Vagina (tissue), 2 donors: ENCODE data around the gene MMP3. TPM values are rescaled to one million over a fixed set of nuclear protein-coding genes. Genes with fewer than 3 reads are reported as not detected.

Source experiments
- DNase-seq, 2 donors: peaks; one replicate each; pipeline ENCODE4 v3.0.0-alpha.2; 2017; ENCODE audit errors: extremely low spot score in 2 of 2
- H3K27ac ChIP-seq: fragments of 200-600 bp; sonication (generic); one replicate; pipeline ENCODE4 v1.5.1; 2019
- H3K27me3 ChIP-seq: fragments of 200-600 bp; sonication (generic); one replicate; pipeline ENCODE4 v1.5.1; 2019
- H3K36me3 ChIP-seq, 2 donors: fragments of 200-600 bp; sonication (generic); one replicate each; pipeline ENCODE4 v1.5.1; 2017 to 2019
- H3K4me1 ChIP-seq: fragments of 200-600 bp; sonication (generic); one replicate; pipeline ENCODE4 v1.5.1; 2019
- H3K4me3 ChIP-seq, 2 donors: fragments of 200-600 bp; sonication (generic); 1 replicate in 1 of 2; 2 replicates in 1 of 2; pipeline ENCODE4 v1.5.1; 2016 to 2019
- H3K9me3 ChIP-seq: fragments of 200-600 bp; sonication (generic); one replicate; pipeline ENCODE4 v1.5.1; 2019
- CTCF ChIP-seq, 3 experiments: fragments of 450-650 bp in 2 of 3; fragments of 200-600 bp in 1 of 3; sonication (generic) in 1 of 3; IDR thresholded peaks; one replicate each; pipeline ENCODE4 v1.5.1; 2017 to 2019; ENCODE audit warnings: antibody characterized with exemption in 3 of 3, mild to moderate bottlenecking in 2 of 3, moderate library complexity in 2 of 3
- POLR2A ChIP-seq, 2 donors: fragments of 450-650 bp; IDR thresholded peaks; one replicate each; pipeline ENCODE4 v1.6.1; 2017; ENCODE audit warnings: antibody characterized with exemption in 2 of 2, mild to moderate bottlenecking in 2 of 2, moderate library complexity in 2 of 2
- POLR2AphosphoS5 ChIP-seq, 2 donors: sonication (generic); formaldehyde crosslinking; IDR thresholded peaks; one replicate each; pipeline ENCODE4 v1.9.0; 2017; ENCODE audit warnings: antibody characterized with exemption in 2 of 2, mild to moderate bottlenecking in 2 of 2, low read depth in 1 of 2; ENCODE audit not compliant: insufficient read depth in 1 of 2
- intact Hi-C: fragments of 100-400 bp; cut with DNase I; formaldehyde crosslinking; loops from one replicate; pipeline ENCODE4 v1.15.1; 2023
- total RNA-seq: library from RNA; depleted of rRNA; stranded (reverse); fragments of >200 nt; gene quantifications from one replicate; pipeline ENCODE4 v1.2.3, GENCODE V29; 2016

Gene MMP3
- total RNA-seq, 1 donor from 2014 or later, result not detected

DNA sequence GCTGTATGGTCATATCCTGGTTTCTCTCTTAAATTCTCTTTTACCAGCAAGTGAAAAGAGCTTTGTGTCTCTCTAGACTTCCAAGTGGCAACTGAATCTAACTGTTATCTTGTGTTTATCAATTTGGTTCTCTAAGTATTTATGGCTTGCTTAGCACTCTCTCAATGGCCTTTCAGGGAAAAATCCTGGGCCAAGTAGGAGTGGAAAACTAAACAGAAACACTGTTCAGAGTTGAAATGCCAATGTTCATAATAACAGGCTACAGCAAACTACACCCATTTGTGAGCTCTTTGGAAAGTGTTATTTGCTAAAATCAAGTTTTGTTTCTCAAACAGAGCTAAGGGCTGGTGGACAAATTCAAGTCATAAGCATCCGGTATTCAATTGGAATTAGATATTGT is 21.3 kb upstream of the MMP3 start:
- intact Hi-C loops, result no loop called here
- TF ChIP-seq POLR2AphosphoS5 (IDR thresholded peaks at IDR 0.05; ENCODE audit: insufficient read depth in 1 of 2, low read depth in 1 of 2) (no peak), POLR2A (IDR thresholded peaks at IDR 0.05) (no peak), CTCF (IDR thresholded peaks at IDR 0.05) (no peak)
- H3K27ac ChIP-seq, result no peak overlapping the region

GRCh38 chr11:102853956-102854355 is 10.5 kb upstream of the MMP3 start:
- Histone ChIP-seq H3K4me3 (no peak overlapping the region), H3K27ac (no peak overlapping the region), H3K4me1 (no peaks in the 10 kb centered on the region), H3K36me3 (no peaks in the 10 kb centered on the region), H3K27me3 (no peaks in the 10 kb centered on the region), H3K9me3 (no peaks in the 10 kb centered on the region)
- no peak for DNase-seq
- intact Hi-C loops, result no loop called here
- no peak for TF ChIP-seq POLR2A (IDR thresholded peaks at IDR 0.05)
- TF ChIP-seq POLR2AphosphoS5 (IDR thresholded peaks at IDR 0.05; ENCODE audit: insufficient read depth in 1 of 2, low read depth in 1 of 2), result no peak
- no peak for TF ChIP-seq CTCF (IDR thresholded peaks at IDR 0.05)

More for the DNA sequence above, 21.3 kb upstream of the MMP3 start:
- Histone ChIP-seq H3K27me3 (no peaks in the 10 kb centered on the region), H3K4me3 (no peak overlapping the region), H3K36me3 (no peaks in the 10 kb centered on the region), H3K9me3 (no peaks in the 10 kb centered on the region), H3K4me1 (no peaks in the 10 kb centered on the region)
- no peak for DNase-seq

- Histone ChIP-seq H3K27me3 (no peaks in the 10 kb centered on the region), H3K4me1 (no peaks in the 10 kb centered on the region), H3K4me3 (no peak overlapping the region), H3K27ac (no peak overlapping the region), H3K9me3 (no peaks in the 10 kb centered on the region), H3K36me3 (no peaks in the 10 kb centered on the region)
- intact Hi-C loops, result no loop called here
- TF ChIP-seq POLR2AphosphoS5 (IDR thresholded peaks at IDR 0.05; ENCODE audit: insufficient read depth in 1 of 2, low read depth in 1 of 2) (no peak), CTCF (IDR thresholded peaks at IDR 0.05) (no peak), POLR2A (IDR thresholded peaks at IDR 0.05) (no peak)
- DNase-seq, result no peak
Measured at GRCh38 chr11:102853055-102853454, 9.6 kb upstream of the MMP3 start.

GRCh38 chr11:102850973-102851745 is 7.8 kb upstream of the MMP3 start:
- Histone ChIP-seq H3K27me3 (no peaks in the 10 kb centered on the region), H3K4me1 (no peaks in the 10 kb centered on the region), H3K9me3 (no peaks in the 10 kb centered on the region), H3K4me3 (no peak overlapping the region), H3K27ac (no peak overlapping the region), H3K36me3 (no peaks in the 10 kb centered on the region)
- DNase-seq, result no peak
- intact Hi-C loops, result no loop called here
- TF ChIP-seq POLR2A (IDR thresholded peaks at IDR 0.05), result no peak
- TF ChIP-seq CTCF (IDR thresholded peaks at IDR 0.05), result no peak
- no peak for TF ChIP-seq POLR2AphosphoS5 (IDR thresholded peaks at IDR 0.05; ENCODE audit: insufficient read depth in 1 of 2, low read depth in 1 of 2)

GRCh38 chr11:102849311-102849710 is 5.9 kb upstream of the MMP3 start:
- Histone ChIP-seq H3K4me3 (no peak overlapping the region), H3K4me1 (no peaks in the 10 kb centered on the region), H3K27me3 (no peaks in the 10 kb centered on the region), H3K27ac (no peak overlapping the region), H3K36me3 (no peaks in the 10 kb centered on the region), H3K9me3 (no peaks in the 10 kb centered on the region)
- DNase-seq, result no peak
- TF ChIP-seq CTCF (IDR thresholded peaks at IDR 0.05) (no peak), POLR2A (IDR thresholded peaks at IDR 0.05) (no peak), POLR2AphosphoS5 (IDR thresholded peaks at IDR 0.05; ENCODE audit: insufficient read depth in 1 of 2, low read depth in 1 of 2) (no peak)
- intact Hi-C loops, result no loop called here
